Spinal cord (tissue), 10 donors: ENCODE results near the gene CARD14. TPM values are rescaled to one million over a fixed set of nuclear protein-coding genes. Genes with fewer than 3 reads are reported as not detected.
"Not testable (repeated sequence)": the region's sequence is repeated elsewhere in the genome, so short reads cannot be mapped to it uniquely, and the experiment has no call there.

Experiments used
- DNase-seq, 6 donors: peaks; one replicate each; pipeline versions ENCODE4 v3.0.0 to v3.0.0-alpha.2; 2013 to 2015; ENCODE audit warnings: low spot score in 6 of 6, low read depth in 4 of 6
- H3K27ac ChIP-seq: one replicate; pipeline ENCODE4 v1.5.1; 2013; ENCODE audit warnings: low read depth, low read length, control low read depth
- H3K27me3 ChIP-seq: one replicate; pipeline ENCODE4 v1.6.1; 2013; ENCODE audit warnings: low read length; ENCODE audit not compliant: control insufficient read depth, insufficient read depth
- H3K36me3 ChIP-seq: one replicate; pipeline ENCODE4 v1.6.1; 2013; ENCODE audit warnings: low read length; ENCODE audit not compliant: control insufficient read depth, insufficient read depth
- H3K4me1 ChIP-seq: one replicate; pipeline ENCODE4 v1.6.1; 2013; ENCODE audit warnings: low read length; ENCODE audit not compliant: control insufficient read depth, insufficient read depth
- H3K4me3 ChIP-seq: one replicate; pipeline ENCODE4 v1.5.1; 2013; ENCODE audit warnings: low read depth, low read length, control low read depth
- H3K9me3 ChIP-seq: one replicate; pipeline ENCODE4 v1.6.1; 2013; ENCODE audit warnings: low read length; ENCODE audit not compliant: control insufficient read depth, insufficient read depth
- WGBS: methylation state at CpG from one replicate; pipeline ENCODE4 v1.1.5; 2013; ENCODE audit warnings: missing lambda C conversion rate; ENCODE audit not compliant: insufficient coverage; 5-methylcytosine and 5-hydroxymethylcytosine counted together
- polyA plus RNA-seq, 2 donors: library from polyadenylated mRNA; unstranded; fragments of 120-200 nt; gene quantifications; one replicate each; pipeline ENCODE4 v1.2.1, GENCODE V29; 2013; ENCODE audit not compliant: insufficient read length in 2 of 2
- total RNA-seq, 2 donors: library from RNA; depleted of rRNA in 1 of 2; stranded (reverse); fragments of 120-200 nt in 1 of 2; fragments of >200 nt in 1 of 2; gene quantifications; one replicate each; pipeline versions ENCODE4 v1.2.3 to v1.2.4, GENCODE V29; 2013 to 2014
- donor health status: healthy.

Gene CARD14
- total and polyA plus RNA-seq, 4 donors: 0.28 to 3.1 (median 0.88) TPM

- peak within 1 kb of the TSS; percentile 93 for H3K4me3 ChIP-seq
- WGBS: under 1% methylated on average over 90 of the region's 90 CpGs
- H3K9me3 ChIP-seq: no peaks in the 10 kb centered on the region
- DNase-seq: peak; percentile 94 to 99 (median 96)
- H3K27me3 ChIP-seq: no peaks in the 10 kb centered on the region
- peak within 1 kb of the TSS; percentile 96 for H3K27ac ChIP-seq
- H3K36me3 ChIP-seq: peaks cover 18% of the 10 kb centered on the region
- peaks cover 22% of the 10 kb centered on the region for H3K4me1 ChIP-seq
Observed at GRCh38 chr17:80147035-80147822, 22.6 kb upstream of the CARD14 start, which contains the start of gene EIF4A3. TSS of gene EIF4A3 (minus strand) at chr17:80147128. CDS start at chr17:80146961, 167 bp downstream.

GRCh38 chr17:80151333-80151732, 18.5 kb upstream of the CARD14 start:
- H3K36me3 ChIP-seq: peaks cover 3% of the 10 kb centered on the region
- H3K4me1 ChIP-seq: peaks cover 13% of the 10 kb centered on the region
- no peaks in the 10 kb centered on the region for H3K27me3 ChIP-seq
- H3K4me3 ChIP-seq: no peak overlapping the region
- no peaks in the 10 kb centered on the region for H3K9me3 ChIP-seq
- no peak for DNase-seq
- H3K27ac ChIP-seq: no peak overlapping the region
- no CpG with 5 or more reads among the region's 5 CpGs for WGBS

DNA sequence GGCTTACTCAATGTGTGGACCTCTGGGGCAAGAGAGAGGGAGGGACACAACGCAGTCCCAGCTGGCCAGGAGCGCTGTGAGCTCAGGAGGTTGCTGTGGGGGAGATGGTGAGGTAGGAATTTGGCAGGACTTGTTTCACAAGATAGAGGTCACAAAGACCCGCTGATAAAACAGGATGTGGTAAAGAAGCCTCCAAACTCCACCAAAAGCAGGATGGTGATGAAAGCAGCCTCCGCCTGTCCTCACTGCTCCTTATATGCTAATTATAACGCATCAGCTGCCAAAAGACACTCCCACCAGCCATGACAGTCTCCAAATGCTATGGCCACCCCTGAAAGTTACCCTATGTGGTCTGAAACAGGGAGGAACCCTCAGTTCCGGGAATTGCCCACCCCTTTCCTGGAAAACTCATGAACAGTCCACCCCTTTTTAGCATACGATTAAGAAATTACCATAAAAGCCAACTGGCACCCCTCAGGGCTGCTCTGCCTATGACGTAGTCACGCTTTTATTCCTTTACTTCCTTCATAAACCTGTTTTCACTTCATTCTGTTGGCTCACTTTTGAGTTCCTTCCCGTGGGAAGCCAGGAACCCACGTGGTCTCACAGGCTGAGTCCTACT, 17.6 kb upstream of the CARD14 start:
- no peak overlapping the region for H3K27ac ChIP-seq
- H3K4me3 ChIP-seq: no peak overlapping the region
- no peak for DNase-seq
- H3K9me3 ChIP-seq: no peaks in the 10 kb centered on the region
- no peaks in the 10 kb centered on the region for H3K27me3 ChIP-seq
- WGBS: 78% methylated on average over 11 of the region's 11 CpGs
- peaks cover 3% of the 10 kb centered on the region for H3K36me3 ChIP-seq
- peaks cover 13% of the 10 kb centered on the region for H3K4me1 ChIP-seq

DNA sequence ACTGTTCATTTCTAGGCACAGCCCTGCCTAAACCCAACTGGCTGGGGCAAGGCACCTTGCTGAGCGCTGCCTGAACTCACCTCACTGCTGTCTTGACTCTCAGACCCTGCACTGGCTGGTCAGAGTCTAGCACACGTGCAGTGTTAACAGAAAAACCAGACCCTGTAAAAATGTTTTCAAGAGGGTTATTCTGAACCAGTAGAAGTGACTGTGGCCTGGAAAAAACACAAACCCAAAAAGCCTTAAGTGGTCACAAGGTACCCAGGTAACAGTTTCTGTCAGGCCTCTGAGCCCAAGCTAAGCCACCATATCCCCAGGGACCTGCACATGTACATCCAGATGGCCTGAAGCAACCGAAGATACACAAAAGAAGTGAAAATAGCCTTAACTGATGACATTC, 16.8 kb upstream of the CARD14 start:
- DNase-seq: no peak
- Histone ChIP-seq H3K27ac (no peak overlapping the region), H3K9me3 (no peaks in the 10 kb centered on the region), H3K36me3 (peaks cover 3% of the 10 kb centered on the region), H3K27me3 (no peaks in the 10 kb centered on the region), H3K4me3 (no peak overlapping the region), H3K4me1 (peaks cover 8% of the 10 kb centered on the region)
- WGBS: 90% methylated on average over 2 of the region's 3 CpGs

DNA sequence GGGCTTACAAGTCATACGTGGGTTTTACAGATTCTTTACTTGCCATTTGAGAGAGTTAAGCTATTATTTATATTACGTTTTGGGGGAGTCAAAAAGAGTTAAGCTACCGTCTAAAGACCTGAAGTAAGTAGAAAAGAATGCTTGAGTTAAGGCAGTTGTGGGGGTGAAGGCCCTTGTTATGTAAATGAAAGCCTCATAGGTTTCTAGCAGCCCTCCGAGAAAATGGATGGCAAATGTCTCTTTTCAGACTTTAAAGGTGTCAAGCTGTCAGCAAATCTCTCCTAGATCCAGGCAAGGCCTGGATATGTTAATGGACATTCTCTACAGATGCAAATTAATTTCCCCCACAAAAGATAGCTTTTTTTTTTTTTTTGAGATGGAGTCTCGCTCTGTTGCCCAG, 15.7 kb upstream of the CARD14 start:
- no peaks in the 10 kb centered on the region for H3K4me1 ChIP-seq
- DNase-seq: no peak
- no peaks in the 10 kb centered on the region for H3K27me3 ChIP-seq
- no peak overlapping the region for H3K27ac ChIP-seq
- H3K36me3 ChIP-seq: peaks cover 2% of the 10 kb centered on the region
- H3K9me3 ChIP-seq: no peaks in the 10 kb centered on the region
- 44% methylated on average over 3 of the region's 5 CpGs for WGBS
- no peak overlapping the region for H3K4me3 ChIP-seq

DNA sequence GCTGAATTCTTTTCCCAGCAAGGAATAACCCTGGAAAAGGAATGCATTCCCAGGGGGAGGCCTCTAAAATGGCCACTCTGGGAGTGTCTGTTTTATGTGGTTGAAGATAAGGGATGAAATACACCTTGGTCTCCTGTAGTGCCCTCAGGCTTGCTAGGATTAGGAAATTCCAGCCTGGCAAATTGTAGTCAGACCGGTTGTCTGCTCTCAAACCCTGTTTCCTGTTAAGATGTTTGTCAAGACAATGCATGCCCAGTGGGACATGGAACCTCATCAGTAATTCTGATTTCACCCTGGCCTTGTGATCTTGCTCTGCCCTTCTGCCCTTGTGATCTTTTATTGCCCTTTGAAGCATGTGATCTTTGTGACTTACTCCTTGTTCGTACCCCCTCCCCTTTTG, 14.2 kb upstream of the CARD14 start:
- WGBS: 13% methylated on average over 2 of the region's 2 CpGs
- not testable (repeated sequence) for H3K27ac ChIP-seq, H3K4me3 ChIP-seq, H3K9me3 ChIP-seq, H3K27me3 ChIP-seq, DNase-seq, H3K4me1 ChIP-seq, H3K36me3 ChIP-seq

DNA sequence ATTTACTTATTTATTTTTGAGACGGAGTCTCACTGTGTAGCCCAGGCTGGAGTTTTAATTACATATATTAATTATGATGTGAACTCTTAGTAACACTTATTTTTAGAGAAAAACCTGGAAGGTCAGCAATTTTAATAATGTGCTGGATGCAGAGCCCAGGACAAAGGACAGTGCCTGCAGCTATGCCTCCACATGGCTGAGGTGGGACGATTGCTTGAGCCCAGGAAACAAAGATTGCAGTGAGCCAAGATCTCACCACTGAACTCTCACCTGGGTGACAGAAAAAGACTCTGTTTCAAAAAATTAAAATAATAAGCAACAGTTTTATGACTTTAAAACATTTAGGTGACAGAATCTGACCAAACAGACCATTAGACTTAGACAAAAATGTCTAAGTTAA, 11.0 kb upstream of the CARD14 start:
- Histone ChIP-seq H3K4me3 (no peak overlapping the region), H3K4me1 (peaks cover 4% of the 10 kb centered on the region), H3K36me3 (no peaks in the 10 kb centered on the region), H3K9me3 (no peaks in the 10 kb centered on the region), H3K27ac (no peak overlapping the region), H3K27me3 (no peaks in the 10 kb centered on the region)
- no CpG with 5 or more reads among the region's 2 CpGs for WGBS
- no peak for DNase-seq

DNA sequence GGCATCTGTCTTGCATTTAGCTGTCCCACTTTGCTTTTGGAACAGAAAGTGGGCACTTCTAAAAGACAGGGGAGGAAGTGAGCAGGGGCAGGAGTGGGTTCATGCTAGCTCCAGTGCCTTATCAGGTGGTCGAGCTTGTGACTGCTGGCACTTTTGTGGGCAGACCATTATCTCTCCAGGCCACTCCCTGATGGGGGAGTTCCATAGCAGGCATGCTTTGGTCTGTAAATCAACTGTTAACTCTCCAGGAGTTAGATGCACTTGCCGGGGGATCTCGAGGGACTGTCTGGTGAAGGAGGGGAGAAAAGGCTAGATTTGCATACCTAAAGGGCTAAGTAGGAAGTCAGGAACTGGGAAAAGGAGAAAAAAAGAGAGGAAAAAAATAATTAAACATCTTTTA, 9.3 kb upstream of the CARD14 start:
- no peak overlapping the region for H3K4me3 ChIP-seq
- DNase-seq: peak in 1 of 6 donors; percentile 18
- H3K36me3 ChIP-seq: no peaks in the 10 kb centered on the region
- no peaks in the 10 kb centered on the region for H3K27me3 ChIP-seq
- 12% methylated on average over 3 of the region's 3 CpGs for WGBS
- H3K9me3 ChIP-seq: no peaks in the 10 kb centered on the region
- H3K4me1 ChIP-seq: peaks cover 4% of the 10 kb centered on the region
- no peak overlapping the region for H3K27ac ChIP-seq

DNA sequence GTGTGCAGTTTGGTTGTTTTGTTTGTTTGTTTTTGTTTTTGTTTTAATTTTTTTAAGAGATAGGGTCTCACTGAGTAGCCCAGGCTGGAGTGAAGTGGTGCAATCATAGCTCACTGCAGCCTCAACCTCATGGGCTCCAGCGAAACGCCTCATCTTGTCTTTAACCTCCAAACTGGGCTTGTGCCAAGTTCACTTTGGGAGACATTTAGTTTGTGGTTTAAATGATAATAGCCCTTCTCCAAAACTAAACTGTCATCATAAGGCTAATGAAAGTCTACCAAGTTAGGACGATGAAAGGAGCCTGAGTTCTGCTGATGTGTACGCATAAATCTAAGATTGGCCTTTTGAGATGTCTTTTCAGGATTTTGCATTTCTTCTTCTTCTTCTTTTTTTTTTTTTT, 6.5 kb upstream of the CARD14 start:
- DNase-seq: no peak
- peaks cover 4% of the 10 kb centered on the region for H3K4me1 ChIP-seq
- no peaks in the 10 kb centered on the region for H3K9me3 ChIP-seq
- no peak overlapping the region for H3K27ac ChIP-seq
- H3K36me3 ChIP-seq: no peaks in the 10 kb centered on the region
- 80% methylated on average over 1 of the region's 4 CpGs for WGBS
- H3K27me3 ChIP-seq: no peaks in the 10 kb centered on the region
- H3K4me3 ChIP-seq: no peak overlapping the region

DNA sequence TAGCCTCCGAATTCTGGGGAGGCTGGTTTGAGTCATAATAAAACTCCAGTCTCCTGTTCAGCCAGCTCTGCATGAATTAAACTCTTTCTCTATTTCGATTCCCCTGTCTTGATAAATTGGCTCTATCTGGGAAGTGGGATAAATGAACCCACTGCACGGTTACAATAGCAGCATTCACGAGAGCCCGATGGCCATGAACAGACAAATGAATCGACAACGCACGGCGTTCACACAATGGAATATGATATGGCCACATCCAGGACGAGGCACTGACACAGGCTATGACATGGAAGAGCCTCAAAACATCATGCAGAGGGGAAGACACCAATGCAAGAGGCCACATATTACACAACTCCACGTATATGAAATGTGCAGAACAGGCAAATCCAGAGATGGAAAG, 5.6 kb upstream of the CARD14 start:
- H3K4me1 ChIP-seq: peaks cover 4% of the 10 kb centered on the region
- H3K4me3 ChIP-seq: no peak overlapping the region
- no peaks in the 10 kb centered on the region for H3K9me3 ChIP-seq
- peak in 2 of 6 donors; percentile 15 to 38 for DNase-seq
- H3K27ac ChIP-seq: no peak overlapping the region
- H3K36me3 ChIP-seq: no peaks in the 10 kb centered on the region
- H3K27me3 ChIP-seq: no peaks in the 10 kb centered on the region
- 67% methylated on average over 10 of the region's 11 CpGs for WGBS
